ENCODE measurements around the gene RAI2. TPM values are rescaled to one million over a fixed set of nuclear protein-coding genes. Genes with fewer than 3 reads are reported as not detected.

RAI2 gene
- total RNA-seq, 1 donor from 2014 or later: not detected

DNA sequence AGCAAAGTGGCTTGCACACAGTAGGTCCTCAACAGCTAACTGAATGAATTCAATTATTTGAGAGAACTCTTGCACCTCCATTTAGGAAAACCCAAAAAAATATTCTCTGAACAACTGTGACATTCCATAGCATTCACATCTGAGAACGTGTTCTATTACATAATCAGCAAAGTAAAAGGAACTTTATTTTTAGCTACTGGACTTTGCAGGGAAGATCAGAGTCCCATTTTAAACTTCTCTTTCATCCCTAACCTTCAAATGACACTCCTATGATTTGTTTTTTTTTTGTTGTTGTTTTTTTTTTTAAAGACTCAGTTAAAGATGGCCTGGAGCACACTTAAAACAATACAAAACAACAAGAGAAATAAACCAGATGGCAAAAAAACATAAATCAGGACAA is 30.9 kb downstream of the RAI2 start:
- ATAC-seq (ENCODE audit: low read depth): no peak
- DNase-seq: no peak
- TF ChIP-seq, protein P1, sequence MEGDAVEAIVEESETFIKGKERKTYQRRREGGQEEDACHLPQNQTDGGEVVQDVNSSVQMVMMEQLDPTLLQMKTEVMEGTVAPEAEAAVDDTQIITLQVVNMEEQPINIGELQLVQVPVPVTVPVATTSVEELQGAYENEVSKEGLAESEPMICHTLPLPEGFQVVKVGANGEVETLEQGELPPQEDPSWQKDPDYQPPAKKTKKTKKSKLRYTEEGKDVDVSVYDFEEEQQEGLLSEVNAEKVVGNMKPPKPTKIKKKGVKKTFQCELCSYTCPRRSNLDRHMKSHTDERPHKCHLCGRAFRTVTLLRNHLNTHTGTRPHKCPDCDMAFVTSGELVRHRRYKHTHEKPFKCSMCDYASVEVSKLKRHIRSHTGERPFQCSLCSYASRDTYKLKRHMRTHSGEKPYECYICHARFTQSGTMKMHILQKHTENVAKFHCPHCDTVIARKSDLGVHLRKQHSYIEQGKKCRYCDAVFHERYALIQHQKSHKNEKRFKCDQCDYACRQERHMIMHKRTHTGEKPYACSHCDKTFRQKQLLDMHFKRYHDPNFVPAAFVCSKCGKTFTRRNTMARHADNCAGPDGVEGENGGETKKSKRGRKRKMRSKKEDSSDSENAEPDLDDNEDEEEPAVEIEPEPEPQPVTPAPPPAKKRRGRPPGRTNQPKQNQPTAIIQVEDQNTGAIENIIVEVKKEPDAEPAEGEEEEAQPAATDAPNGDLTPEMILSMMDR (IDR thresholded peaks at IDR 0.05): no peak
- Mint-ChIP-seq H3K9me3 (peaks cover 4% of the 10 kb centered on the region), H3K4me3 (no peak overlapping the region), H3K27ac (no peak overlapping the region), H3K27me3 (no peaks in the 10 kb centered on the region), H3K36me3 (ENCODE audit: low read depth) (no peaks in the 10 kb centered on the region), H3K4me1 (no peaks in the 10 kb centered on the region)
- intact Hi-C loops (cut with micrococcal nuclease): no loop called here
- ChIA-PET POLR2A (no interaction called here), CTCF (no interaction called here)

DNA sequence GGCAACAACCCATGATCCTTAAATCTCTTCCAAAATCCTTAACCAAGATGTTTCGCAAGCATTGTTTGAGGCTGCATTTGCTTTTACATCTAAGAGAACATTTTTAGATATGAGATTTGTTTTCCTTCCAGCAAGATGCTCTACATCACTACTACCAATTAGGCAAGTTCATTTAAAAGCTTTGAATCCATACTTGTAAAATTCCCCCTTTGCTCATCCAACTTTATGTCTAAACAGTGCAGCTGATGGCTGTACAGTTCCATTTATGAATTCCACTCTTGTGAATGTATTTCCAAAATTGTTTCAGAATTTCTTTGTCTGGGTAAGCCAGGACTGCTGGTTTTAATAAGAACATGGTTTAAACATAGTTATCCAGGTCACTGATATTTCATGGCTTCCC is 31.5 kb downstream of the RAI2 start:
- TF ChIP-seq, protein P1 (IDR thresholded peaks at IDR 0.05): no peak
- intact Hi-C loops (cut with micrococcal nuclease): no loop called here
- ChIA-PET CTCF (no interaction called here), POLR2A (no interaction called here)
- Mint-ChIP-seq H3K27ac (no peak overlapping the region), H3K4me3 (no peak overlapping the region), H3K36me3 (ENCODE audit: low read depth) (no peaks in the 10 kb centered on the region), H3K4me1 (no peaks in the 10 kb centered on the region), H3K27me3 (no peaks in the 10 kb centered on the region), H3K9me3 (peaks cover 4% of the 10 kb centered on the region)
- DNase-seq (no peak), ATAC-seq (ENCODE audit: low read depth) (no peak)

DNA sequence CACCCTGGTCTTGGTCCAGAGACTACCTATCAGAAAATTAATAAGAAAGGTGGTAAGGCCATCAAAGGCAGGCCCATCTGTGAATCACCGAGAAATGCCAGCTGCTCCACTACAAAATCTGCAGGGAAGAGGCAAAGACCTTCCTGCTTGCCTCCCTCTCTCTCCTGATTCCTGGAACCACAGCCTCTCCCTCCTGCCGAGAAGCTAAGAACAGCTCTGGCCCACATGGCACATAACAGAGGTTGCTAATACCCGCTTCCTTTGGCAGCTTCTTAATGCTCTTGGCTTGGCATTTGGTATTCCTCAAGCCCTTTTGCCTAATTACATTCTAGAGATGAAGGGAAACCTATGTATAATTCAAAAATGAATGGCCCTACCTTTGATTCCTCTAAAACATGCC is 32.9 kb downstream of the RAI2 start:
- intact Hi-C loops (cut with micrococcal nuclease): no loop called here
- Mint-ChIP-seq H3K27me3 (no peaks in the 10 kb centered on the region), H3K9me3 (peaks cover 4% of the 10 kb centered on the region), H3K36me3 (ENCODE audit: low read depth) (no peaks in the 10 kb centered on the region), H3K4me1 (no peaks in the 10 kb centered on the region), H3K27ac (no peak overlapping the region), H3K4me3 (no peak overlapping the region)
- ChIA-PET POLR2A (no interaction called here), CTCF (no interaction called here)
- TF ChIP-seq, protein P1 (IDR thresholded peaks at IDR 0.05): no peak
- DNase-seq (no peak), ATAC-seq (ENCODE audit: low read depth) (no peak)

DNA sequence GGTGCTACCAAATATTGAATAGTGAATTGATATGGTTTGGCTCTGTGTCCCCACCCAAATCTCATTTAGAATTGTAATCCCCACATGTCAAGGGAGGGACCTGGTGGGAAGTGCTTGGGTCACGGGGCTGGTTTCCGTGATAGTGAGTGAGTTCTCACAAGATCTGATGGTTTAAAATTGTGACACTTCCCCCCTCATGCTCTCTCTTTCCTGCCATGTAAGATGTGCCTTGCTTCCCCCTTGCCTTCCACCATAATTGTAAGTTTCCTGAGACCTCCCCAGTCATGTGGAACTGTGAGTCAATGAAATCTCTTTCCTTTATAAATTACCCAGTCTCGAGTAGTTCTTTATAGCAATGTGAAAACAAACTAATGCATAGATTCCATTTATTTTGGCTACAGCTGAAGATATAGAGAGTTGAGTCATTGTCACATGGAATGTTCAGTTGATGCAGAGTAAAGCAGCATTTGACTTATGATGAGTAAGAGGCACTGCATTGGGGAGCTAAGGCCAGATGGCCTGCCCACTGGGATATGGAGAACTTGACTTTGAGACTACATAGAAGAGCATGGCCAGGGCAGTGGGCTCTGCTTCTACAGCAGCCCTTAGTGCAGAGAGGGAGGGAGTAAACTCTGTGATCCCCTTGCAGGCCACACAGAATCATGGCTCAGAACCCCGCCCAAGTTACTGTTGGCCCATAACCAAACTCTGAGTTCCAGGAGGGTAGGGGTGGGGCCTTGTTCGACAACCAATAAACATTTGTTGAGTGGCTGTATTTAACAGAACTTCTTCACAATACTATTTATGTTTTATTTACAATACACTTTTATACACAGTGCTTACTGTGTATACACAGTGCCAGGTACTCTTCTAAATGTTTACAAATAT is 34.2 kb downstream of the RAI2 start:
- TF ChIP-seq, protein P1 (IDR thresholded peaks at IDR 0.05): no peak
- ATAC-seq (ENCODE audit: low read depth) (no peak), DNase-seq (no peak)
- H3K27me3 Mint-ChIP-seq: no peaks in the 10 kb centered on the region
- H3K36me3 Mint-ChIP-seq (ENCODE audit: low read depth): no peaks in the 10 kb centered on the region
- H3K9me3 Mint-ChIP-seq: peaks cover 4% of the 10 kb centered on the region
- no peaks in the 10 kb centered on the region for H3K4me1 Mint-ChIP-seq
- H3K4me3 Mint-ChIP-seq: no peak overlapping the region
- CTCF ChIA-PET: no interaction called here
- POLR2A ChIA-PET: no interaction called here
- intact Hi-C loops (cut with micrococcal nuclease): no loop called here
- no peak overlapping the region for H3K27ac Mint-ChIP-seq

DNA sequence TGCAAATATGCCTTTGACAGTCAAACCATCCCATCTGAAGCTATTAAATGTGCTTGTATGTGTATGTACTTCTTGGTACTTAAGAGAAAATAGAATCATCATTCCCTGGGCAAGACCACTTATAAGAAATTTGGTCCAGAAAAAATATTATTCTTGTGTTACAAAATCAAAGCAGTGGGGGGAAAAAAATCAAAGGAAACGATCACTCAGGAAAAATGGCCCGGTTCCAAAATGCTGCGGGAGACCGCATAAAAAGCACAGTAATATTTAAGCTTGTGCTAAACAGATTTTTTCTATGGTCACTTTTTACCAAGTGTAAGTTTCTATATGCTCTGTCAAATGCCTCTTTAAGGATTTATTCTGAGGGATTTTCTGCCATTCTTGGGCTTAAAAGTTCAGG is 36.1 kb downstream of the RAI2 start:
- H3K4me3 Mint-ChIP-seq: no peak overlapping the region
- no peak overlapping the region for H3K27ac Mint-ChIP-seq
- ChIA-PET POLR2A (no interaction called here), CTCF (no interaction called here)
- no peak for DNase-seq
- peaks cover 2% of the 10 kb centered on the region for H3K27me3 Mint-ChIP-seq
- no peak for ATAC-seq (ENCODE audit: low read depth)
- intact Hi-C loops (cut with micrococcal nuclease): no loop called here
- no peaks in the 10 kb centered on the region for H3K36me3 Mint-ChIP-seq (ENCODE audit: low read depth)
- H3K4me1 Mint-ChIP-seq: no peaks in the 10 kb centered on the region
- TF ChIP-seq, protein P1 (IDR thresholded peaks at IDR 0.05): no peak
- peaks cover 4% of the 10 kb centered on the region for H3K9me3 Mint-ChIP-seq
